HuH-7 (cell line): ENCODE results near the gene PIK3CG.
"Not testable (repeated sequence)": the region's sequence is repeated elsewhere in the genome, so short reads cannot be mapped to it uniquely, and the experiment has no call there.

Source experiments
- DNase-seq: peaks from one replicate; pipeline ENCODE4 v3.0.0; 2011; ENCODE audit warnings: low spot score

The PIK3CG gene

GRCh38 chr7:106865130-106866041 is at the start of gene PIK3CG:
Gene PIK3CG, plus strand, starts transcription at chr7:106865282. Its CDS starts 2,280 bp downstream, at chr7:106867562.
- no peak for DNase-seq

GRCh38 chr7:106817098-106817497 is 48.0 kb upstream of the PIK3CG start:
- DNase-seq: no peak

DNA sequence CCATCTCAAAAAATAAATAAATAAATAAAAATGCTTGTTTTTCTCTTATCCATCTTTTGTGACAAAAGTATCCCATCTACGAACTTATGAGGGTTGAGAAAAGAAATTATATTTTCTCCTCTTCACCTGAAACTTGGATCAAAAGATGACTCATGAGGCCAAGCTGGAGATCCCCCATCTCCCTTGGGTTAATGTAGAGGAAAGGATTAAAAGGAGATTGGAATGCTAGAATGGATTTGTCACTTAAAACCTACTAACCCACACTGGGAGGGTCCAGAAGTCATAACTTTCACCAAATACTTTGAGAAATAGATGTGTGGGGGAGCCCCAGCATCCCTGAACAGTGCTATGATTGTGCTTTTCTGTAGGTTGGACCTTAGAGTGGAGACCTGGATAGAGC is 46.3 kb upstream of the PIK3CG start:
- DNase-seq: no peak

GRCh38 chr7:106819546-106819945 is 45.5 kb upstream of the PIK3CG start:
- no peak for DNase-seq

- no peak for DNase-seq
These were observed 44.5 kb upstream of the PIK3CG start for GRCh38 chr7:106820321-106821217.

- no peak for DNase-seq
These were observed 41.5 kb upstream of the PIK3CG start for GRCh38 chr7:106823631-106824030.

DNA sequence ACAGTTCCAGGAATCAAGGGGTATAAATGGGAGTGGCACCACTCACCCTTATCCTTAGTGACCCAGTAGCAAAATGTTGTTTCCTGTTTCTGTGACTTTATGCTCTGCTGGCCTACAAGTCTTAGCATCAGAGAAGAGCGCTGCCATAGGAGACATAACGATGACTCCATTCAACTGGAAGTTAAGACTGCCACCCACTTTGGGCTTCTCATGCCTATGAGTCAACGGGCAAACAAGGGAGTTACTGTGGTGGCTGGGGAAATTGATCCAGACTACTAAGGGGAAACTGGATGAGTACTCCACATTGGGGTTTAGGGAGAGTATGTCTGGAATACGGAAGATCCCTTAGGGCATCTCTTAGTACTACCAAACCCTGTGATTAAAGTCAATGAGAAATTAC is 40.6 kb upstream of the PIK3CG start:
- DNase-seq: no peak

- DNase-seq: no peak
These were observed 37.5 kb upstream of the PIK3CG start for GRCh38 chr7:106827626-106828025.

DNA sequence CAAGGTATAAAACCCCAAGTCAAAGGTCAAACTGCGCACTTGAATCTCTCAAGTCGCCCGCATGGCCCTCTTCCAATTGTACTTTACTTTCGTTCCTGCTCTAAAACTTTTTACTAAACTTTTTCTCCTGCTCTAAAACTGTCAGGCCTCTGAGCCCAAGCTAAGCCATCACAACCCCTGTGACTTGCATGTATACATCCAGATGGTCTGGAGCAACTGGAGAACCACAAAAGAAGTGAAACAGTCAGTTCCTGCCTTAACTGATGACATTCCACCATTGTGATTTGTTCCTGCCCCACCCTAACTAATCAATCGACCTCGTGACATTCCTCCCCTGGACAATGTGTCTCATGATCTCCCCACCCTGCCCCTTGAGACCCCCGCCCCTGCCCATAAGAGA is 35.6 kb upstream of the PIK3CG start:
- DNase-seq: no peak

DNA sequence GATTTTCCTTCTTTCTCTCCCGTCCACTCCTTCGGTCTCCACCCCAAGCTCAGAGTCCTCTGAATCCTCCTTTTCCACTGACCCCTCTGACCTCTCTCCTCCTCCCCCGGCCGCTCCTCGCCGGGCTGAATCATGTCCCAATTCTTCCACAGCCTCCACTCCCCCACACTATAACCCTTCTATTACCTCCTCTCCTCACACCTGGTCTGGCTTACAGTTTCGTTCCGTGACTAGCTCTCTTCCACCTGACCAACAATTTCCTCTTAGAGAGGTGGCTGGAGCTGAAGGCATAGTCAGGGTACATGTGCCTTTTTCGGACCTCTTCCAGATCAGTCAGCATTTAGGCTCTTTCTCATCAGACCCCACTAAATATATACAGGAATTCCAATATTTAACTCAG is 34.2 kb upstream of the PIK3CG start:
- not testable (repeated sequence) for DNase-seq

DNA sequence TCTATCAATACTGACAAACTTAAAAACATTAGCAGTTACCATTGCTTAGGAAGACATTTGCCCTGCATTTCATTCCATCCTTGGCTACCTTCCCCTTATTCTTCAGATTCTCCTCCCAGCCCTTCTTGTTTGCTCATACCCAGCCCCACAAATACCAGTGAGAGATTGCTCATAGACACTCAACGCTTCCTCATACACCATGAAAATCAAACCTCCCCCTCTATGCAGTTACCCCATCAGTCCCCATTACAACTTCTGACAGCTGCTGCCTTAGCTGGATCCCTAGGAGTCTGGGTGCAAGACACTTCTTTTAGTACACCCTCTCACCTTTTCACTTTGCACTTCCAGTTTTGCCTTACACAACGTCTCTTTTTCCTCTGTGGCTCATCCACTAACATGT is 28.3 kb upstream of the PIK3CG start:
- no peak for DNase-seq

DNA sequence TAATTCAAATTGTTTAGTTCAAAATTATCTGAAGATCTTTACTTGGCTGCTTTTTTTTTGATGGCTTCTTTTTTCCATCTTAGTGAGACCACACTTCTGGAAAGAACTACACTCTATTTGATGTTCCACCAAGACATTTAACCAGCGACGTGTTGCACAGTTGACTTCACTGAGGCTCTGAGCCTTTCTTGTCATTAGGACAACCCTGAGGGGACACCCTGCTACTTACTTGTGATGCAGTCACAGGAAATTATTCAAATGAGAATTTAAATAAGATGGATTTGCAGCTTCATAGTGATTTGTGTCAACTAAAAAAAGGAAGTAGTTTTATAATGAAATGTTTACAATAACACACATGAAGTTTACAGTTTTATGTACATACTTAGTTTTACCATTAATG is 25.6 kb upstream of the PIK3CG start:
- DNase-seq: no peak

DNA sequence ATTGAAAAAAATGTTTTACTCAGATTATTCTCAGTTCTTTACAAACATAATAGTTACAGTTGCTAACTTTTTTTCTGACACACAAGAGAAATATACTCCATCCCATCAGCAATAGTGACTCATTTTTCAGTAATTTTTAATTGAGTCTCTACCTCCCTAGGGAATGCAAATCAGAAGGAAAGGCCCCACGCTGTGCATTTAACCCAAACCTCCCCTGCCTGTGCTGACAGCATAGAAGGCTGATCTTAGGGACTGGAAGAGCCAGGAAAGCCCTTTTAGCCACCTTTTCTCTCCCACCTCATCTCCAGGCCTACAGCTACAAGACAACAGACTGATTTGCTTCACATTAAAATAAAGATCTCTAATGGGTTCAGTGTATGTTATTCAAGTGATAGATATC is 24.7 kb upstream of the PIK3CG start:
- DNase-seq: no peak

GRCh38 chr7:106841896-106842390 is 23.1 kb upstream of the PIK3CG start:
- DNase-seq: no peak

DNA sequence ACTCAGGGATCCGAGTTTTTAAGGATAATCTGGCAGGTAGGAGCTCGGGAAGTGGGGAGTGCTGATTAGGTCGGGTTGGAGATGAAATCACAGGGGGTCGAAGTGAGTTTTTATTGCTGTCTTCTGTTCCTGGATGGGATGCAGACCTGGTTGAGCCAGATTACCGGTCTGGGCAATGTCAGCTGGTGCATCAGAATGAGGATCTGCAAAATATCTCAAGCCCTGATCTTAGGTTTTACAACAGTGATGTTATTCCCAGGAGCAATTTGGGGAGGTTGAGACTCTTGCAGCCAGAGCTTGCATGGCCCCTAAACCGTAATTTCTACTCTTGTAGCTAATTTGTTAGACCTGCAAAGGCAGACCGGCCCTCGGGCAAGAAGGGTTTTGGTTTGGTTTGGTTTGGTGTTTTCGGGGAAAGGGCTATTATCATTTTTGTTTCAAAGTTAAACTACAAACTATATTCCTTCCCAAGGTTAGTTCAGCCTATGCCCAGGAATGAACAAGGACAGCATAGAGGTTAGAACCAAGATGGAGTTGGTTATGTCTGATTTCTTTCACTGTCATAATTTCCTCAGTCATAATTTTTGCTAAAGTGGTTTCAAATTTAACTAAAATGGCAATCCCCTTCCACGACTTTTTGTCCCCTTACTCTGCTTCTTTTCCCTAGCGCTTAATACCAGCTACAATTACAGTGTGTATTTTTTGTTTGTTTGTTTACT is 20.6 kb upstream of the PIK3CG start:
- no peak for DNase-seq

- no peak for DNase-seq
These were observed 17.0 kb upstream of the PIK3CG start for GRCh38 chr7:106848049-106848448.

GRCh38 chr7:106848851-106849442 is 16.1 kb upstream of the PIK3CG start:
- DNase-seq: no peak

- DNase-seq: not testable (repeated sequence)
These were observed 13.4 kb upstream of the PIK3CG start for GRCh38 chr7:106851632-106852031.

DNA sequence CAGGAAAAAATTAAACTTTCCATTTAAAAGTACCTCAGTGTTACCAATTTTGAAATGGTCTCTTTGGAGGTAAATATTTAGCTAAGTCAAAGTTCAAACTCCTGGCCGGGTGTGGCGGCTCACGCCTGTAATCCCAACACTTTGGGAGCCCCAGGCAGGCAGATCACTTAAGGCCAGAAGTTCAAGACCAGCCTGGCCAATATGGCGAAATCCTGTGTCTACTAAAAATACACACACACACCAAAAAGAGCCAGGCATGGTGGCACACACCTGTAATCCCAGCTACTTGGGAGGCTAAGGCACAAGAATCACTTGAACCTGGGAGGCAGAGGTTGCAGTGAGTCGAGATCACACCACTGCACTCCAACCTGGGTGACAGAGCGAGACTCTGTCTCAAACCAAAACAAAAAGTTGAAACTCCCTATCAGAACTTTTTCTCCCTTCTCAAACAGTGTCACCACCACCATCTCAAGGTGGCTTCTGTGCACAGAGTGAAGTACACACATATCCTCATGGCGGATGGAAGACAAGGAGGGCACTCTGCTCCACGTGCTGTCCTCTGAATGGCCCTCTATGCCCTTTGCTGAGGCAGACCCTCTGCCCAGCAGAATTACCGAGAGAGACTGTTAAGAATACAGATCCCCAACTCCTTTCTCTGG is 11.7 kb upstream of the PIK3CG start:
- DNase-seq: no peak

DNA sequence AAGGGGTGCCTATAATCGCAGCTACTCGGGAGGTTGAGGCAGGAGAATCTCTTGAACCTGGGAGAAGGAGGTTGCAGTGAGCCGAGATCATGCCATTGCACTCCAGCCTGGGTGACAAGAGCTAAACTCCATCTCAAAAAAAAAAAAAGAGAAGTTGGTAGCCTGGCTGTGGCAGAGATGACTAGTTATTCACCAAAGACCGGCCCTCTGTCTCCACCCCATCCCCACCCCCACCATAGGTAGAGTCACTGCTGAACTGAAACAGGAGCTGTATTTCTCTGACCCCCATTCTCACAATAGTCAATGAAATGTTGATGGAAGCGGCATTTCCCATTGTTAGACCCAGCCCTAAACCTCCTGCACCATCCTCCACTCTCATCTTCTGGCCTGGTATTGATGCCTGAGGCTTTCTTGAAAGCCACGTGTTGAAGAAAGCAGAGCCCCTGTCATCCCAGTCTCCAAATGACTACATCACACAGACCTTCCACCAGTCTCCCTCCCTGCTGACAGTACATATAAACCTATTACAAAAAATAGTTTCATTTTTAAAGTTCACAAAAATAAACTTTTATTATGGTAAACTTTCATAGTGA is 9.4 kb upstream of the PIK3CG start:
- DNase-seq: no peak
